ENCODE data around the gene ASPDH.
A peak's percentile ranks its signal among the peaks of the same experiment; 100 is the strongest.

The ASPDH gene

GRCh38 chr19:50514346-50515167 lies 844 bp upstream of the ASPDH start:
- DNase-seq (ENCODE audit: low spot score) = no peak

- no peak for DNase-seq (ENCODE audit: low spot score)
These were observed 541 bp downstream of the ASPDH start for GRCh38 chr19:50512999-50513745.

- DNase-seq (ENCODE audit: low spot score) = no peak
These were observed 1.4 kb downstream of the ASPDH start for GRCh38 chr19:50512112-50512998.

- DNase-seq (ENCODE audit: low spot score) = peak; percentile 99
These were observed 2.5 kb downstream of the ASPDH start, which contains the start of gene JOSD2 for GRCh38 chr19:50511069-50511822. Gene JOSD2, minus strand, starts transcription at chr19:50511191. Its CDS starts 760 bp downstream, at chr19:50510431.

GRCh38 chr19:50510700-50511068 lies 3.0 kb downstream of the ASPDH start:
- no peak for DNase-seq (ENCODE audit: low spot score)

GRCh38 chr19:50510121-50510670 lies 3.5 kb downstream of the ASPDH start:
- DNase-seq (ENCODE audit: low spot score) = no peak

- no peak for DNase-seq (ENCODE audit: low spot score)
These were observed 4.3 kb downstream of the ASPDH start for GRCh38 chr19:50509366-50509765.

- no peak for DNase-seq (ENCODE audit: low spot score)
These were observed 4.9 kb downstream of the ASPDH start for GRCh38 chr19:50508843-50509190.

- no peak for DNase-seq (ENCODE audit: low spot score)
These were observed 6.3 kb downstream of the ASPDH start for GRCh38 chr19:50507376-50507775.

GRCh38 chr19:50506700-50507099 lies 7.0 kb downstream of the ASPDH start:
- DNase-seq (ENCODE audit: low spot score) = no peak

- no peak for DNase-seq (ENCODE audit: low spot score)
These were observed 7.7 kb downstream of the ASPDH start for GRCh38 chr19:50505856-50506611.

- no peak for DNase-seq (ENCODE audit: low spot score)
These were observed 11.9 kb downstream of the ASPDH start for GRCh38 chr19:50501568-50502475.

GRCh38 chr19:50501186-50501567 lies 12.5 kb downstream of the ASPDH start:
- no peak for DNase-seq (ENCODE audit: low spot score)

- DNase-seq (ENCODE audit: low spot score) = no peak
These were observed 13.0 kb downstream of the ASPDH start for GRCh38 chr19:50500753-50501151.

- DNase-seq (ENCODE audit: low spot score) = no peak
These were observed 13.5 kb downstream of the ASPDH start for GRCh38 chr19:50500060-50500752.

- no peak for DNase-seq (ENCODE audit: low spot score)
These were observed 15.3 kb downstream of the ASPDH start for GRCh38 chr19:50498219-50499056.

GRCh38 chr19:50497022-50497405 lies 16.7 kb downstream of the ASPDH start:
- DNase-seq (ENCODE audit: low spot score) = no peak
